OCI-M2 (cell line): ENCODE results near the gene MRPL22.
A peak's percentile ranks its signal among the peaks of the same experiment; 100 is the strongest.
"Not testable (repeated sequence)": the region's sequence is repeated elsewhere in the genome, so short reads cannot be mapped to it uniquely, and the experiment has no call there.

ENCODE experiments used
- DNase-seq: peaks from one replicate; lab custom pipeline; 2025; ENCODE audit not compliant: unreplicated experiment; lab: John Stamatoyannopoulos, UW

Gene MRPL22

GRCh38 chr5:154940772-154941620, at the start of gene MRPL22:
Gene MRPL22, plus strand, starts transcription at chr5:154941073. Its CDS starts 38 bp downstream, at chr5:154941111.
- peak; percentile 81 for DNase-seq

- no peak for DNase-seq
Measured at GRCh38 chr5:154892369-154892771, 48.5 kb upstream of the MRPL22 start.

GRCh38 chr5:154893381-154893780, 47.5 kb upstream of the MRPL22 start:
- DNase-seq, result no peak

- no peak for DNase-seq
Measured at GRCh38 chr5:154895606-154896561, 45.0 kb upstream of the MRPL22 start.

- no peak for DNase-seq
Measured at GRCh38 chr5:154896562-154897165, 44.2 kb upstream of the MRPL22 start.

GRCh38 chr5:154898210-154898609, 42.7 kb upstream of the MRPL22 start:
- no peak for DNase-seq

GRCh38 chr5:154899151-154899816, 41.6 kb upstream of the MRPL22 start:
- DNase-seq, result no peak

- no peak for DNase-seq
Measured at GRCh38 chr5:154900066-154900465, 40.8 kb upstream of the MRPL22 start.

- no peak for DNase-seq
Measured at GRCh38 chr5:154901276-154901675, 39.6 kb upstream of the MRPL22 start.

GRCh38 chr5:154901913-154902312, 39.0 kb upstream of the MRPL22 start:
- no peak for DNase-seq

- not testable (repeated sequence) for DNase-seq
Measured at GRCh38 chr5:154905601-154906000, 35.3 kb upstream of the MRPL22 start.

GRCh38 chr5:154916874-154917273, 24.0 kb upstream of the MRPL22 start:
- DNase-seq, result no peak

GRCh38 chr5:154917757-154918156, 23.1 kb upstream of the MRPL22 start:
- no peak for DNase-seq

- no peak for DNase-seq
Measured at GRCh38 chr5:154923441-154924430, 17.1 kb upstream of the MRPL22 start.

GRCh38 chr5:154933537-154933936, 7.3 kb upstream of the MRPL22 start:
- DNase-seq, result no peak

GRCh38 chr5:154934881-154935280, 6.0 kb upstream of the MRPL22 start:
- no peak for DNase-seq

GRCh38 chr5:154937186-154937717, 3.6 kb upstream of the MRPL22 start:
- no peak for DNase-seq

GRCh38 chr5:154937718-154938466, 3.0 kb upstream of the MRPL22 start, which contains the start of gene GEMIN5:
Gene GEMIN5, minus strand, starts transcription at chr5:154938211. Its CDS starts 78 bp downstream, at chr5:154938133.
- peak; percentile 37 for DNase-seq
